Islet of Langerhans (tissue), 1 donor: ENCODE data around the gene IL20RB.

Source experiments
- FAIRE-seq: peaks from one replicate; lab custom pipeline; 2011; peaks lifted over from hg19 to GRCh38; lab: Jason Lieb, UNC

The IL20RB gene

GRCh38 chr3:136957751-136958288, at the start of gene IL20RB:
TSS of gene IL20RB (plus strand) at chr3:136957983. CDS start at chr3:136958114, 131 bp downstream.
- no peak for FAIRE-seq

GRCh38 chr3:136908297-136908696, 49.5 kb upstream of the IL20RB start:
- no peak for FAIRE-seq

DNA sequence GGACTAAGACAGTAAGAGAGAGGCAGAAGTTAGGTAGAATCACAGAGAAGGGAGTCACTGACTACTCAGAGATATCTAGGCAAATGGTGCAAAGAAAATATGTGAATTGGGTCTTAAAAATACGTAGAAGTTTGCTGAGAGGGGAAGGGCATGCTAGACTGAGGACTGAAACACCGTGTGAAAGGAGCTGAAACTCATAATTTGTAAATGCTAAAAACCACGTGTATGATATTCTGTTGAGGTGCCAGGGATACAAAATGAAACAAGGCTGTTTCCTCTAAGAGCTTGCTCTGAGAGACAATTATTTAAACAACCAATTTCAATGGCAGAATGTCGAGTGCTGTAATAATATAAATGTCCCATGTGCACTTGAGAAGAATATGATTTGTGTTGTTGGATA, 48.6 kb upstream of the IL20RB start:
- FAIRE-seq, result no peak

DNA sequence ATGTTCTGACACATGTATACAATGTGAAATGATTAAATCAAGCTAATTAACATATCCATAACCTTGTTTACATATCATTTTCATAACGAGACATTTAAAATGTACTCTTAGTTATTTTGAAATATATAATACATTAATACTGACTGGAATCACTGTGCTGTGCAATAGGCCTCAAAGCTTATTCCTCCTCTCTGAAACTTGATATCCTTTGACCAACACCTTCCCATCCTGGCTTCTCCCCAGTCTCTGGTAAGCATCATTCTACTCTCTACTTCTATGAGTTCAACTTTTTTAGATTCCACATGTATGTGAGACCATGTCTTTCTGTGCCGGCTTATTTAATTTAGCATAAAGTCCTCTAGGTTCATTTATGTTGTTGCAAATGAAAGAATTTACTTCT, 47.1 kb upstream of the IL20RB start:
- FAIRE-seq, result no peak

GRCh38 chr3:136913168-136913567, 44.6 kb upstream of the IL20RB start:
- no peak for FAIRE-seq

DNA sequence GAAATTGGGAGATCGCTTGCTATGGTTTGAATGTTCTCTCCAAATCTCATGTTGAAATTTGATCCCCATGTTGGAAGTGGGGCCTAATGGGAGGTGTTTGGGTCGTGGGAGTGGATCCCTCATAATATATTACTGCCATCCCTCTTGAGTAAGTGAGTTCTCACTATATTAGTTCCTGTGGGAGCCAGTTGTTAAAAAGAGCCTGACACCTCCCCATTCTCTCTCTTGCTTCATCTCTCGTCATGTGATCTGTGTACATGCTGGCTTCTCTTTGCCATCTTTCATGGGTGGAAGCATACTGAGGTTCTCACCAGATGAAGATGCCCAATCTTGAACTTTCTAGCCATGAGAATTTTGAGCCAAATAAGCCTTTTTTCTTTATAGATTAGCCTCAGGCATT, 43.0 kb upstream of the IL20RB start:
- FAIRE-seq, result no peak

DNA sequence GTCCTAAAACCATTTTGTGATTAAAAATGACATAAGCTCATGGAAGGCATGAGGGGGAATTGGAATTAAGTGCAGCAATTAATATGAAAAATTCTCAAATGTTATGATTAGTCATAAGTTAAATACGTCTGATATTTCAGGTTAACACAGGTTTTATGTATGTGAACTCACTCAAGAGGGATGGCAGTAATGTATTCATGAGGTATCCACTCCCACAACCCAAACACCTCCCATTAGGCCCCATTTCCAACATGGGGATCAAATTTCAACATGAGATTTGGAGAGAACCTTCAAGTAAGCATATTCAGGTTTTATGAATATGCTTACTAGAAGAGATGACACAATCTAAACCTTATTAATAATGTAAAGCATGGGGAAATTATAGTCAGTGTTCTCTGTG, 41.6 kb upstream of the IL20RB start:
- FAIRE-seq, result no peak

DNA sequence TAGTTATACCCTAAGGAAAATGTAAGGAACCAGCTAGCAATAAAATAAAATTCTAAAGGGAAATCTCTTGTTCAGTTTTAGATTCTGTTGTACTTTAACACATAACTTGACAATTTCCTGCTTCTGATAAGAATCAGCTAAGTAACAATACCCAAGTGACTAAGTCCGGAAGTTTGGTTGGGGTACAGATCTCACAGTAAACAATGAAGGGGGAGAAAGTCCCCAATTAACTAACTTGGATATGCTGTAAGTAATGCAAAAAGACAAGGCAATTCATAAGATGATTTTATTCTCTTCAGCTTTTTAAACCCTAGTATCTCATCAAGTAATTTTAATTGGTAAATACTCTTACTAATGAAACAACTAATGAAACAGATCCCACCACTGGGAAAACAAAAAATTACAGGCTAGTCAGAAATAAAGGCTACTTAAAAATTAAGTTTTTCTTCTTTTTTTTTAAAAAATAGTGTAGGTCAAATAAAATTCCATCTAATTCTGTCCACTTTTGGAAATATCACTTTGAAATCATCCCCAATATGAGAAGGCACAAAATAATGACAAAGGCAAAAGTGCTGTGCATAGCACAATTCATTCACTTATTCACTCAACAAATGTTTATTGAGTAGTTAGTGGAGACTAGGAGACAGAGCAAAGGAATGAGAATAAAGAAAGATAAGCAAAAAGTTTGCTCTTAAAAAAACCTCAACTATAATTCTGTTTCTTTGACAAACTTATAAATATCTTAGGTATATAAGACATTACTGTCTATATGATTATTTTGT, 37.8 kb upstream of the IL20RB start:
- no peak for FAIRE-seq

DNA sequence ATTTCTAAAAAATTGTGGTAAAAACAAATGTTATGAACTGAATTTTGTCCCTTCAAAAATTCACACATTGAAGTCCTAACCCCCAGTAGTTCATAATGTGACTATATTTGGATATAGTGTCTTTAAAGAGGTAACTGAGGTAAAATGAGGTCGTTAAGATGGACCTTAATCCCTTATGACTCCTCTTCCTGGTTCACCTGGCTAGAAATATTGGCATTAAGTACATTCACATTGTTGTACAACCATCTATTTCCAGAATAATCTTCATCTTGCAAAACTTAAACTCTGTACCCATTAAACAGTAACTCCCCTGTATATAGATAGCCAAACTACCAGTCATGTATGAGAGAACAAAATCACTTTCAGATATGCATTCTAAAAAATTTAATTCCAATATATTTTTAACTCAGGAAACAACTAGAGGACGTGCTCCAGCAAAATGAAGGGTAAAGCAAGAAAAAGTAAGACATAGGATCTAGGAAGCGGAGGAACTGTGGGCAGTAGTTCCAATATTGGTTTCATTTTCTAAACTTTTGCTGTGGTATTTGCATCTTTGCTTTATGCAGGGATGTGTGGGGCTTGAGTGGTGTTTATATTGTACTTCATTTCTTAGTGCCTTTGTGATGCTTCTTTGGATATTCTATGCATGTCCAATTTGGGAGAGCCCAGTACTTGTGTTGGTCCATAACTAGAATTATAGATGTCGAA, 36.7 kb upstream of the IL20RB start:
- FAIRE-seq, result no peak

GRCh38 chr3:136925425-136926190, 32.2 kb upstream of the IL20RB start:
- peak; percentile 87 for FAIRE-seq

- no peak for FAIRE-seq
Observed at GRCh38 chr3:136928240-136928639, 29.5 kb upstream of the IL20RB start.

- FAIRE-seq, result peak; percentile 36
Observed at GRCh38 chr3:136929977-136930670, 27.7 kb upstream of the IL20RB start.

DNA sequence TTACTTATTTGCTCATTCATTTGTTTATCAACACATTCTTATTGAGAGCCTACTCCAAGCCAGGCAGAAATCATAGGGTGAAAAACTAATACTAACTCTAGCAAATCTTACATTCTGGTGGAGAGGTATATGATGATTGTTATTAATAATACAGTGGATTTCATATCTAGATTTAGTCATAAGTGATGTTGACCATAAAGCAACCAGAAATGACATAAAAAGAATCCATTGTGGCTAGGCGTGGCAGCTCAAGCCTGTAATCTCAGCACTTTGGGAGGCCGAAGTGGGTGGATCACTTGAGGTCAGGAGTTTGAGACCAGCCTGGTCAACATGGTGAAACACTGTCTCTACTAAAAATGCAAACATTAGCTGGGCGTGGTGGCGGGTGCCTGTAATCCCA, 26.2 kb upstream of the IL20RB start:
- FAIRE-seq, result no peak

DNA sequence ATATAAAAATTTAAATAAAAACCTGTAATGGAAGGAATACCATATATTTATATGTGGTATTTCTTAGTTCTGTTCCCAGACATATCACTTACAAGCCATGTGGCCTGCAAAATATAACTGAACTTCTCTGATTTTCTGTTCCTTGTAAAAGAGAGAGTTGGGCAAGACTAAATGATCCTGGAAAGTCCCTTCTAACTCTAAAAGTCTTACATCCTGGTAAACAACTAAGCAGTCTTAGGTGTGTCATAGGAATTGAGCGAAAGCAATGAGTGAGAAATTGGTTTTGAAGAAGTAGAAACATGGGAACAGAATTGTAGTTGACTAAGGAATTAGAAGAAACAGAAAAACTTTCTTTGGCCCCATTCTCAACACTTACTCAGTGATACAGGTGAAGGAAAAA, 25.3 kb upstream of the IL20RB start:
- no peak for FAIRE-seq

- no peak for FAIRE-seq
Observed at GRCh38 chr3:136932978-136933772, 24.6 kb upstream of the IL20RB start.

DNA sequence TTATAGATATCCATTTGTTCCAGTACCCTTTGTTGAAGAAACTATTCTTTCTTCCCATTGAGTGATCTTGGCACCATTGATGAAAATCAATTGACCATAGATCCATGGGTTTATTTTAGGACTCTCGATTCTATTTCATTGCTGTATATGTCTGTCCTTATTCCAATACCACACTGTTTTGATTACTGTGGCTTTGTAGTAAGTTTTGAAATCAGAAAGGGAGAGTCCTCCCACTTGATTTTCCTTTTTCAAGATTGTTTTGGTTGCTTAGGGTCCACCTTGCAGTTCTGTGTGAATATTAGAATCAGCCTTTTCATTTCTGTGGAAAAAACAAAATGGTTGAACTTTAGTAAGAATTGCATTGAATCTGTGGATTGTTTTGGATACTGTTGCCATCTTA, 20.6 kb upstream of the IL20RB start:
- no peak for FAIRE-seq

- no peak for FAIRE-seq
Observed at GRCh38 chr3:136937851-136938250, 19.9 kb upstream of the IL20RB start.

- no peak for FAIRE-seq
Observed at GRCh38 chr3:136938334-136938733, 19.4 kb upstream of the IL20RB start.

- FAIRE-seq, result no peak
Observed at GRCh38 chr3:136939489-136939888, 18.3 kb upstream of the IL20RB start.

DNA sequence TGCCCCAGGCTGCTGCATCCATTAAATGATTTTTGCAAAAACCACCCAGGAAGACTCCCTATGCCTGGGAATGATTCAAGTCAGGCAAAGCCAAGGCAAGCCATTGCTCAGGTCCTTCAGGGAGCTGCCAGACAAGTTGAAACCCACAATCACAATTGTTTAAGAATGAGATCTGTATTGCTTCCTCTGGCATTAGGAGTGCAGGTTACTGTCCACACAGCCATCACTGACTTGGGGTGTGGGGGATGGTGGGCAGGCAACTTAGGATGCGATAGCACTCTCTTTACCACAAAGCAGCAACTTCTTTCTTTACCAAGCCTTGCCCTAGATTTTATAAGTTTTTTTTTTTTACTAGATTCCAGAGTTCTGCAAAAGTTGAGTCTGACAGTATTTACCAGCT, 15.0 kb upstream of the IL20RB start:
- FAIRE-seq, result no peak

DNA sequence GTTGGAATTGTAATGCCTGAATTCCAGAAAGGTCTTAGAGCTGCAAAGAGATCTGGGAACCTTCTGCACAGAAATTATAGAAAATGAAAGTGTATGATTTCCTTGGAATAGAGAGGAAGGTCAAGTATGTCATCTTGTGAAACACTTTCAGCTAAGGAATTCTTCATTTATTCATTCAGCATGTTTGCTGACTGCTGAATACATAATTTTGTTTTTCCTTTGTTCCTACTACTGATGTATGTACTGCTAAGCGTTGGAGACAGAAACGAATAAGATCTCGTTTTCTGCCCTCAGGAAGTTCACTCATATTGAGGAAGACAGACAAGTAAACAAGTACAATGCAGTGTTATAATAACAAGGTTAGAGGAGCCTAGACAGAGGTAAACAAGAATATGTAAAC, 14.3 kb upstream of the IL20RB start:
- FAIRE-seq, result no peak
